SK-N-SH treated with all-trans-retinoic acid at 6 μM for 48 hours (cell line): ENCODE measurements around the gene ZNF76.
"Not testable (repeated sequence)": the region's sequence is repeated elsewhere in the genome, so short reads cannot be mapped to it uniquely, and the experiment has no call there.

ENCODE experiments used
- ATAC-seq: fragments of 200-7000 bp; cut with Tn5 transposase; 3 replicates; pipeline ENCODE4 v1.9.1; 2020; ENCODE audit warnings: mild to moderate bottlenecking, moderate library complexity
- ARNTL ChIP-seq: fragments of 450-650 bp; formaldehyde crosslinking; IDR thresholded peaks from 2 replicates; pipeline ENCODE4 v1.5.0; 2020; ENCODE audit warnings: low read depth, mild to moderate bottlenecking, moderate library complexity, borderline replicate concordance
- ESRRG ChIP-seq: fragments of 250-450 bp; sonication (Bioruptor Pico); IDR thresholded peaks from 2 replicates; pipeline ENCODE4 v1.6.1; 2021; ENCODE audit warnings: mild to moderate bottlenecking
- GLIS3 ChIP-seq: fragments of 250-450 bp; sonication (Bioruptor Pico); IDR thresholded peaks from 2 replicates; pipeline ENCODE4 v1.5.0; 2020; ENCODE audit warnings: mild to moderate bottlenecking, moderate library complexity
- ISL1 ChIP-seq: fragments of 250-450 bp; sonication (Bioruptor Pico); IDR thresholded peaks from 2 replicates; pipeline ENCODE4 v2.1.2; 2022; ENCODE audit warnings: mild to moderate bottlenecking, moderate library complexity
- OSR1 ChIP-seq: fragments of 250-450 bp; sonication (Bioruptor Pico); IDR thresholded peaks from 2 replicates; pipeline ENCODE4 v1.8.0; 2022; ENCODE audit warnings: moderate library complexity, mild to moderate bottlenecking, inconsistent platforms
- TCF4 ChIP-seq: fragments of 250-450 bp; sonication (Bioruptor Pico); IDR thresholded peaks from 2 replicates; pipeline ENCODE4 v1.8.0; 2021; ENCODE audit warnings: mild to moderate bottlenecking, moderate library complexity, borderline replicate concordance
- TOX ChIP-seq: fragments of 250-450 bp; sonication (Bioruptor Pico); IDR thresholded peaks from 2 replicates; pipeline ENCODE4 v1.8.0; 2021; ENCODE audit warnings: mild to moderate bottlenecking, moderate library complexity, borderline replicate concordance
- ZC3H10 ChIP-seq: fragments of 250-450 bp; sonication (Bioruptor Pico); IDR thresholded peaks from 2 replicates; pipeline ENCODE4 v1.5.1; 2021; ENCODE audit warnings: mild to moderate bottlenecking, moderate library complexity
- ZFP30 ChIP-seq: fragments of 450-650 bp; formaldehyde crosslinking; IDR thresholded peaks from 2 replicates; pipeline ENCODE4 v1.5.0; 2022; ENCODE audit warnings: mild to moderate bottlenecking, moderate library complexity
- TF ChIP-seq, protein P1 (sequence below): fragments of 250-450 bp; sonication (Bioruptor Pico); IDR thresholded peaks from 2 replicates; pipeline ENCODE4 v1.5.0; 2020; ENCODE audit warnings: mild to moderate bottlenecking, moderate library complexity
- TF ChIP-seq, protein P2 (sequence below): fragments of 250-450 bp; sonication (Bioruptor Pico); IDR thresholded peaks from 2 replicates; pipeline ENCODE4 v1.8.0; 2021; ENCODE audit warnings: low read depth, mild to moderate bottlenecking, moderate library complexity, borderline replicate concordance
- TF ChIP-seq, protein P3 (sequence below): fragments of 250-450 bp; sonication (Bioruptor Pico); IDR thresholded peaks from 2 replicates; pipeline ENCODE4 v1.8.0; 2020; ENCODE audit warnings: mild to moderate bottlenecking, moderate library complexity, borderline replicate concordance
- TF ChIP-seq, protein P4 (sequence below): fragments of 250-450 bp; sonication (Bioruptor Pico); IDR thresholded peaks from 2 replicates; pipeline ENCODE4 v1.5.1; 2020; ENCODE audit warnings: low read depth, mild to moderate bottlenecking, moderate library complexity
- TF ChIP-seq, protein P5 (sequence below): fragments of 250-450 bp; sonication (Bioruptor Pico); IDR thresholded peaks from 2 replicates; pipeline ENCODE4 v1.5.1; 2021; ENCODE audit warnings: mild to moderate bottlenecking, moderate library complexity

ZNF76 gene

DNA sequence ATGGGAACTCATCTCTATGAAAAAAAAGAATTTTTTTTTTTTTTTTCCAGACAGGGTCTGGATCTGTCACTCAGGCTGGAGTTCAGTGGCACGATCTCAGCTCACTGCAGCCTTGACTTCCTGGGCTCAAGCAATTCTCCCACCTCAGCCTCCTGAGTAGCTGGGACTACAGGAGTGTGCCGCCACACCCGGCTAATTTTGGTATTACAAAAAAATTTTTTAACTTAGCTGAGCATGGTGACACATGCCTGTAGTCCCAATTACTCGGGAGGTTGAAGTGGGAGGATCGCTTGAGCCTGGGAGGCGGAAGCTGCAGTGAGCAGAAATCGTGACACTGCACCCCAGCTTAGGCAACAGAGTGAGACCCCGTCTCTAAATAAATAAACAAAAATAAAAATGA lies 45.6 kb downstream of the ZNF76 start:
- TF ChIP-seq TOX (CRISPR knock-in tag) = no peak
- TF ChIP-seq, protein P1, sequence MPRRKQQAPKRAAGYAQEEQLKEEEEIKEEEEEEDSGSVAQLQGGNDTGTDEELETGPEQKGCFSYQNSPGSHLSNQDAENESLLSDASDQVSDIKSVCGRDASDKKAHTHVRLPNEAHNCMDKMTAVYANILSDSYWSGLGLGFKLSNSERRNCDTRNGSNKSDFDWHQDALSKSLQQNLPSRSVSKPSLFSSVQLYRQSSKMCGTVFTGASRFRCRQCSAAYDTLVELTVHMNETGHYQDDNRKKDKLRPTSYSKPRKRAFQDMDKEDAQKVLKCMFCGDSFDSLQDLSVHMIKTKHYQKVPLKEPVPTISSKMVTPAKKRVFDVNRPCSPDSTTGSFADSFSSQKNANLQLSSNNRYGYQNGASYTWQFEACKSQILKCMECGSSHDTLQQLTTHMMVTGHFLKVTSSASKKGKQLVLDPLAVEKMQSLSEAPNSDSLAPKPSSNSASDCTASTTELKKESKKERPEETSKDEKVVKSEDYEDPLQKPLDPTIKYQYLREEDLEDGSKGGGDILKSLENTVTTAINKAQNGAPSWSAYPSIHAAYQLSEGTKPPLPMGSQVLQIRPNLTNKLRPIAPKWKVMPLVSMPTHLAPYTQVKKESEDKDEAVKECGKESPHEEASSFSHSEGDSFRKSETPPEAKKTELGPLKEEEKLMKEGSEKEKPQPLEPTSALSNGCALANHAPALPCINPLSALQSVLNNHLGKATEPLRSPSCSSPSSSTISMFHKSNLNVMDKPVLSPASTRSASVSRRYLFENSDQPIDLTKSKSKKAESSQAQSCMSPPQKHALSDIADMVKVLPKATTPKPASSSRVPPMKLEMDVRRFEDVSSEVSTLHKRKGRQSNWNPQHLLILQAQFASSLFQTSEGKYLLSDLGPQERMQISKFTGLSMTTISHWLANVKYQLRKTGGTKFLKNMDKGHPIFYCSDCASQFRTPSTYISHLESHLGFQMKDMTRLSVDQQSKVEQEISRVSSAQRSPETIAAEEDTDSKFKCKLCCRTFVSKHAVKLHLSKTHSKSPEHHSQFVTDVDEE = no peak
- no peak for TF ChIP-seq ZFP30 (CRISPR knock-in tag)
- TF ChIP-seq OSR1 (CRISPR knock-in tag) = no peak
- ATAC-seq = no peak

DNA sequence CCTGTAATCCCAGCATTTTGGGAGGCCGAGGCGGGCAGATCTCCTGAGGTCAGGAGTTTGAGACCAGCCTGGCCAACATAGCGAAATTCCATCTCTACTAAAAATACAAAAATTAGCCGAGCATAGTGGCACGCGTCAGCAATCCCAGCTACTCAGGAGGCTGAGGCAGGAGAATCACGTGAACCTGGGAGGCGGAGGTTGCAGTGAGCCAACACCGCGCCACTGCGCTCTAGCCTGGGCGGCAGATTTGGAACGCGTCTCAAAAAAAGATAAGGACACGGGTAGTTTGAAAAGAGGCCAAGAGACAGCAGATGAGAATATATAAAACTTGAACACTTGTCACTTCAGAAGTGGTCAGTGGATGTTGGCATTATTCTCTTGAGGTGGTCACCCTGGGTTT lies 47.6 kb downstream of the ZNF76 start:
- ATAC-seq = not testable (repeated sequence)

DNA sequence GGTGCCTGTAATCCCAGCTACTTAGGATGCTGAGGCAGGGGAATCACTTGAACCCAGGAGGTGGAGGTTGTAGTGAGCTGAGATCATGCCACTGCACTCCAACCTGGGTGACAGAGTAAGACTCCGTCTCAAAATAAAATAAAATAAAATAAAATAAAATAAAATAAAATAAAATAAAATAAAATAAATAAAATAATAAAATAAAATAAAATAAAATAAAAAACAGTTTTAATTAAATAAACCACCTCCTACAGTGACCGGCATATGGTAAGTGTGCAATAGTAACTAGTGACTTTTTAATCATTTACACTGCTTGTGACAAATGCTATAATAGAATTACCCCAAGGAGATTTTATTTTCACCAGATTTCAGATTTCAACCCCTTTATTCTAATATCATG lies 49.0 kb downstream of the ZNF76 start:
- not testable (repeated sequence) for ATAC-seq

DNA sequence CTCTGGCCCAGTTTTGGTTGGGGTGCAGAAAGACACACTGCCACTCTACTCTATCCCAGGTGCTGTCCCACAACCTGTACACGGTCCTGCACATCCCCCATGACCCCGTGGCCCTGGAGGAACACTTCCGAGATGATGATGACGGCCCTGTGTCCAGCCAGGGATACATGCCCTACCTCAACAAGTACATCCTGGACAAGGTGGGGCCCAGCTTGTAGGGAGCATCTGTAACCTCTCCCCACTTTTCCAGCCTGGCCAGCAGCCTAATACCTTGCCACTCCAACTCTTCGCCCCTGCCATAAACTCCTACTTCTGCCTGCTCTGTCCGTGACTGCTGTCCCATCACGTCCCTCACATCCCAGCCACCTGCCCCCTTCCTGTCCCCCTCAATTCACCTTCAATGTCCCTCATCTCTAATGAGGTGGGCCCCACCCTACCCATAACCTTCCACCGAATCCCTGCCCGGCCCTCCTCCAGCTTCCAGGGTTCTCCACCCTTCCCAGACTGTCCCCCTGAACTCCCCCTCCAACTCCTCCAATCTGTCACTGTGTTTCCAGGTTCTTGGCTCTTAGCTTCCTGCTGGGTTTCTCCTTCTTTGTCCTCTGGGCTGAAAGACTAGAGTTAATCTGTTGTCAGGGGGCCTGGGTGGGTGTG lies 50.2 kb downstream of the ZNF76 start:
- no peak for ATAC-seq
- TF ChIP-seq GLIS3 (CRISPR knock-in tag) (no peak), ARNTL (no peak), ZC3H10 (no peak), OSR1 (CRISPR knock-in tag) (no peak)
- TF ChIP-seq, protein P2, sequence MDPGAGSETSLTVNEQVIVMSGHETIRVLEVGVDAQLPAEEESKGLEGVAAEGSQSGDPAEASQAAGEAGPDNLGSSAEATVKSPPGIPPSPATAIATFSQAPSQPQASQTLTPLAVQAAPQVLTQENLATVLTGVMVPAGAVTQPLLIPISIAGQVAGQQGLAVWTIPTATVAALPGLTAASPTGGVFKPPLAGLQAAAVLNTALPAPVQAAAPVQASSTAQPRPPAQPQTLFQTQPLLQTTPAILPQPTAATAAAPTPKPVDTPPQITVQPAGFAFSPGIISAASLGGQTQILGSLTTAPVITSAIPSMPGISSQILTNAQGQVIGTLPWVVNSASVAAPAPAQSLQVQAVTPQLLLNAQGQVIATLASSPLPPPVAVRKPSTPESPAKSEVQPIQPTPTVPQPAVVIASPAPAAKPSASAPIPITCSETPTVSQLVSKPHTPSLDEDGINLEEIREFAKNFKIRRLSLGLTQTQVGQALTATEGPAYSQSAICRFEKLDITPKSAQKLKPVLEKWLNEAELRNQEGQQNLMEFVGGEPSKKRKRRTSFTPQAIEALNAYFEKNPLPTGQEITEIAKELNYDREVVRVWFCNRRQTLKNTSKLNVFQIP (CRISPR knock-in tag) = no peak
- TF ChIP-seq, protein P3, sequence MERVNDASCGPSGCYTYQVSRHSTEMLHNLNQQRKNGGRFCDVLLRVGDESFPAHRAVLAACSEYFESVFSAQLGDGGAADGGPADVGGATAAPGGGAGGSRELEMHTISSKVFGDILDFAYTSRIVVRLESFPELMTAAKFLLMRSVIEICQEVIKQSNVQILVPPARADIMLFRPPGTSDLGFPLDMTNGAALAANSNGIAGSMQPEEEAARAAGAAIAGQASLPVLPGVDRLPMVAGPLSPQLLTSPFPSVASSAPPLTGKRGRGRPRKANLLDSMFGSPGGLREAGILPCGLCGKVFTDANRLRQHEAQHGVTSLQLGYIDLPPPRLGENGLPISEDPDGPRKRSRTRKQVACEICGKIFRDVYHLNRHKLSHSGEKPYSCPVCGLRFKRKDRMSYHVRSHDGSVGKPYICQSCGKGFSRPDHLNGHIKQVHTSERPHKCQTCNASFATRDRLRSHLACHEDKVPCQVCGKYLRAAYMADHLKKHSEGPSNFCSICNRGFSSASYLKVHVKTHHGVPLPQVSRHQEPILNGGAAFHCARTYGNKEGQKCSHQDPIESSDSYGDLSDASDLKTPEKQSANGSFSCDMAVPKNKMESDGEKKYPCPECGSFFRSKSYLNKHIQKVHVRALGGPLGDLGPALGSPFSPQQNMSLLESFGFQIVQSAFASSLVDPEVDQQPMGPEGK (CRISPR knock-in tag) = no peak
- TF ChIP-seq, protein P4, sequence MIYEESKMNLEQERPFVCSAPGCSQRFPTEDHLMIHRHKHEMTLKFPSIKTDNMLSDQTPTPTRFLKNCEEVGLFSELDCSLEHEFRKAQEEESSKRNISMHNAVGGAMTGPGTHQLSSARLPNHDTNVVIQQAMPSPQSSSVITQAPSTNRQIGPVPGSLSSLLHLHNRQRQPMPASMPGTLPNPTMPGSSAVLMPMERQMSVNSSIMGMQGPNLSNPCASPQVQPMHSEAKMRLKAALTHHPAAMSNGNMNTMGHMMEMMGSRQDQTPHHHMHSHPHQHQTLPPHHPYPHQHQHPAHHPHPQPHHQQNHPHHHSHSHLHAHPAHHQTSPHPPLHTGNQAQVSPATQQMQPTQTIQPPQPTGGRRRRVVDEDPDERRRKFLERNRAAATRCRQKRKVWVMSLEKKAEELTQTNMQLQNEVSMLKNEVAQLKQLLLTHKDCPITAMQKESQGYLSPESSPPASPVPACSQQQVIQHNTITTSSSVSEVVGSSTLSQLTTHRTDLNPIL (CRISPR knock-in tag) = no peak

DNA sequence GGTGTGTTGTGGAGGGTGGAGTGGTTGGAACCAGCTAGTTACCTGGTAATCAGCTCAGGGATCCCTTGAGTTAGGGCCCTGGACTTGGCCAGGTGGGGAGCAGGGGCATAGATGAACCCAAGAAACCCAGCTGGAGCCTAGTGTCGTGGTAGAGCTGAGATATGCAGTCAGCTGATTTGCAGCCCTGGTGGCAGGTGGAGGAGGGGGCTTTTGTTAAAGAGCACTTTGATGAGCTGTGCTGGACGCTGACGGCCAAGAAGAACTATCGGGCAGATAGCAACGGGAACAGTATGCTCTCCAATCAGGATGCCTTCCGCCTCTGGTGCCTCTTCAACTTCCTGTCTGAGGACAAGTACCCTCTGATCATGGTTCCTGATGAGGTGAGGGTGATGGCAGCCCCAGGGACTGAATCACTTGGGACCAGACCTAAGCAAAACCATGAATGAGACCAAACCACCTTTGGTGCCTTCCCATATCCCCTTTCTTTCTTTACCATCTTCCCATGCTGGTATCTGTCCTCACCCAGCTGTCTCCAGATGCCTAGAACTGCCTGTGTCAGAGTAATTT lies 50.8 kb downstream of the ZNF76 start:
- no peak for ATAC-seq
- TF ChIP-seq TOX (CRISPR knock-in tag) (no peak), ISL1 (CRISPR knock-in tag) (no peak), TCF4 (CRISPR knock-in tag) (no peak), ESRRG (CRISPR knock-in tag) (no peak)
- TF ChIP-seq, protein P3 (CRISPR knock-in tag) = no peak
- TF ChIP-seq, protein P1 = no peak
- TF ChIP-seq, protein P5, sequence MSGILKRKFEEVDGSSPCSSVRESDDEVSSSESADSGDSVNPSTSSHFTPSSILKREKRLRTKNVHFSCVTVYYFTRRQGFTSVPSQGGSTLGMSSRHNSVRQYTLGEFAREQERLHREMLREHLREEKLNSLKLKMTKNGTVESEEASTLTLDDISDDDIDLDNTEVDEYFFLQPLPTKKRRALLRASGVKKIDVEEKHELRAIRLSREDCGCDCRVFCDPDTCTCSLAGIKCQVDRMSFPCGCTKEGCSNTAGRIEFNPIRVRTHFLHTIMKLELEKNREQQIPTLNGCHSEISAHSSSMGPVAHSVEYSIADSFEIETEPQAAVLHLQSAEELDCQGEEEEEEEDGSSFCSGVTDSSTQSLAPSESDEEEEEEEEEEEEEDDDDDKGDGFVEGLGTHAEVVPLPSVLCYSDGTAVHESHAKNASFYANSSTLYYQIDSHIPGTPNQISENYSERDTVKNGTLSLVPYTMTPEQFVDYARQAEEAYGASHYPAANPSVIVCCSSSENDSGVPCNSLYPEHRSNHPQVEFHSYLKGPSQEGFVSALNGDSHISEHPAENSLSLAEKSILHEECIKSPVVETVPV (CRISPR knock-in tag) = no peak
- TF ChIP-seq, all 23 proteins: peak for 0
